DND-41 (cell line): Measurements from ENCODE around the gene TCERG1L.

Experiments used
- ATAC-seq: fragments of 200-7000 bp; cut with Tn5 transposase; 3 replicates; pipeline ENCODE4 v1.9.1; 2021; ENCODE audit warnings: low read depth; ENCODE audit not compliant: insufficient read depth
- DNase-seq: peaks from one replicate; pipeline ENCODE4 v3.0.0-alpha.2; 2020
- H2AFZ ChIP-seq: 2 replicates; pipeline ENCODE4 v1.6.0; 2012; ENCODE audit warnings: low read depth, low read length
- H3K27ac ChIP-seq: 2 replicates; pipeline ENCODE4 v1.5.1; 2012; ENCODE audit warnings: low read length, inconsistent platforms
- H3K27me3 ChIP-seq: fragments of 200-600 bp; sonication (generic); 2 replicates; pipeline ENCODE4 v1.6.0; 2012; ENCODE audit warnings: low read length, mild to moderate bottlenecking, inconsistent platforms; ENCODE audit not compliant: insufficient read depth, poor library complexity
- H3K36me3 ChIP-seq: 2 replicates; pipeline ENCODE4 v1.5.1; 2012; ENCODE audit warnings: low read length, inconsistent platforms; ENCODE audit not compliant: insufficient read depth
- H3K4me1 ChIP-seq: 2 replicates; pipeline ENCODE4 v1.5.1; 2012; ENCODE audit warnings: mild to moderate bottlenecking, low read length; ENCODE audit not compliant: insufficient read depth
- H3K4me2 ChIP-seq: 2 replicates; pipeline ENCODE4 v1.6.0; 2012; ENCODE audit warnings: mild to moderate bottlenecking, moderate library complexity, low read length, inconsistent platforms; ENCODE audit not compliant: insufficient read depth
- H3K4me3 ChIP-seq, 2 experiments: fragments of 200-600 bp in 1 of 2; shearing (Covaris generic) in 1 of 2; 2 replicates each; pipeline ENCODE4 v1.5.1; 2012 to 2016; ENCODE audit warnings: inconsistent platforms in 2 of 2, low read length in 2 of 2, mild to moderate bottlenecking in 2 of 2, low read depth in 1 of 2, moderate library complexity in 1 of 2
- H3K79me2 ChIP-seq: 2 replicates; pipeline ENCODE4 v1.6.0; 2012; ENCODE audit warnings: low read length, inconsistent platforms; ENCODE audit not compliant: insufficient read depth
- H3K9ac ChIP-seq: 2 replicates; pipeline ENCODE4 v1.6.0; 2012; ENCODE audit warnings: low read depth, mild to moderate bottlenecking, inconsistent platforms, low read length, moderate library complexity
- H3K9me3 ChIP-seq: 2 replicates; pipeline ENCODE4 v1.5.1; 2012; ENCODE audit warnings: low read length, moderate library complexity, mild to moderate bottlenecking, inconsistent platforms; ENCODE audit not compliant: insufficient read depth, severe bottlenecking
- H4K20me1 ChIP-seq: 2 replicates; pipeline ENCODE4 v1.6.0; 2012; ENCODE audit warnings: low read length; ENCODE audit not compliant: insufficient read depth
- CTCF ChIP-seq: IDR thresholded peaks from 2 replicates; pipeline ENCODE4 v1.5.1; 2012; ENCODE audit warnings: borderline replicate concordance, low read length, moderate library complexity, mild to moderate bottlenecking; ENCODE audit not compliant: poor library complexity, severe bottlenecking; ENCODE audit errors: extremely low read depth
- EZH2 ChIP-seq: IDR thresholded peaks from 3 replicates; pipeline ENCODE4 v1.6.1; 2012; ENCODE audit warnings: borderline replicate concordance, low read depth, mild to moderate bottlenecking, moderate library complexity, low read length, inconsistent platforms; ENCODE audit not compliant: severe bottlenecking

TCERG1L gene

GRCh38 chr10:131249238-131249954 is 62.1 kb downstream of the TCERG1L start:
- DNase-seq = no peak
- no peaks in the 10 kb centered on the region for H3K9me3 ChIP-seq
- H2AFZ ChIP-seq = no peak overlapping the region
- H3K4me1 ChIP-seq = no peaks in the 10 kb centered on the region
- TF ChIP-seq CTCF = no peak
- no peak for TF ChIP-seq EZH2
- no peaks in the 10 kb centered on the region for H3K36me3 ChIP-seq
- H3K9ac ChIP-seq = no peak overlapping the region
- H4K20me1 ChIP-seq = no peaks in the 10 kb centered on the region; the same call in 1 of the 2 replicates
- H3K27ac ChIP-seq = no peak overlapping the region
- H3K4me3 ChIP-seq = no peak overlapping the region
- H3K79me2 ChIP-seq = no peaks in the 10 kb centered on the region
- no peak overlapping the region for H3K4me2 ChIP-seq
- H3K27me3 ChIP-seq = no peaks in the 10 kb centered on the region
- no peak for ATAC-seq

- no peak overlapping the region for H3K4me3 ChIP-seq
- H4K20me1 ChIP-seq = no peaks in the 10 kb centered on the region
- H3K36me3 ChIP-seq = no peaks in the 10 kb centered on the region
- H2AFZ ChIP-seq = no peak overlapping the region
- no peaks in the 10 kb centered on the region for H3K79me2 ChIP-seq
- no peak overlapping the region for H3K4me2 ChIP-seq
- H3K27ac ChIP-seq = no peak overlapping the region
- DNase-seq = no peak
- TF ChIP-seq EZH2 (no peak), CTCF (no peak)
- H3K9ac ChIP-seq = no peak overlapping the region
- ATAC-seq = no peak
- no peaks in the 10 kb centered on the region for H3K27me3 ChIP-seq
- H3K4me1 ChIP-seq = no peaks in the 10 kb centered on the region
- H3K9me3 ChIP-seq = no peaks in the 10 kb centered on the region
Observed at GRCh38 chr10:131248376-131249165, 63.0 kb downstream of the TCERG1L start.

- no peak overlapping the region for H3K4me3 ChIP-seq
- H3K79me2 ChIP-seq = no peaks in the 10 kb centered on the region
- no peaks in the 10 kb centered on the region for H3K27me3 ChIP-seq
- H3K36me3 ChIP-seq = no peaks in the 10 kb centered on the region
- ATAC-seq = no peak
- no peak for TF ChIP-seq EZH2
- no peak for TF ChIP-seq CTCF
- no peaks in the 10 kb centered on the region for H3K9me3 ChIP-seq
- no peaks in the 10 kb centered on the region for H4K20me1 ChIP-seq
- no peak overlapping the region for H3K9ac ChIP-seq
- H3K4me2 ChIP-seq = no peak overlapping the region
- H2AFZ ChIP-seq = no peak overlapping the region
- no peaks in the 10 kb centered on the region for H3K4me1 ChIP-seq
- no peak for DNase-seq
- H3K27ac ChIP-seq = no peak overlapping the region
Observed at GRCh38 chr10:131247873-131248272, 63.6 kb downstream of the TCERG1L start.
